ENCODE data around the gene SOCS1.

Gene SOCS1

GRCh38 chr16:11283820-11284248 is 27.8 kb upstream of the SOCS1 start:
- no peak for FAIRE-seq

GRCh38 chr16:11280616-11281522 is 24.9 kb upstream of the SOCS1 start, which contains the start of gene PRM1:
PRM1 (minus strand) TSS chr16:11281330; CDS start chr16:11281238, 92 bp downstream.
- no peak for FAIRE-seq

DNA sequence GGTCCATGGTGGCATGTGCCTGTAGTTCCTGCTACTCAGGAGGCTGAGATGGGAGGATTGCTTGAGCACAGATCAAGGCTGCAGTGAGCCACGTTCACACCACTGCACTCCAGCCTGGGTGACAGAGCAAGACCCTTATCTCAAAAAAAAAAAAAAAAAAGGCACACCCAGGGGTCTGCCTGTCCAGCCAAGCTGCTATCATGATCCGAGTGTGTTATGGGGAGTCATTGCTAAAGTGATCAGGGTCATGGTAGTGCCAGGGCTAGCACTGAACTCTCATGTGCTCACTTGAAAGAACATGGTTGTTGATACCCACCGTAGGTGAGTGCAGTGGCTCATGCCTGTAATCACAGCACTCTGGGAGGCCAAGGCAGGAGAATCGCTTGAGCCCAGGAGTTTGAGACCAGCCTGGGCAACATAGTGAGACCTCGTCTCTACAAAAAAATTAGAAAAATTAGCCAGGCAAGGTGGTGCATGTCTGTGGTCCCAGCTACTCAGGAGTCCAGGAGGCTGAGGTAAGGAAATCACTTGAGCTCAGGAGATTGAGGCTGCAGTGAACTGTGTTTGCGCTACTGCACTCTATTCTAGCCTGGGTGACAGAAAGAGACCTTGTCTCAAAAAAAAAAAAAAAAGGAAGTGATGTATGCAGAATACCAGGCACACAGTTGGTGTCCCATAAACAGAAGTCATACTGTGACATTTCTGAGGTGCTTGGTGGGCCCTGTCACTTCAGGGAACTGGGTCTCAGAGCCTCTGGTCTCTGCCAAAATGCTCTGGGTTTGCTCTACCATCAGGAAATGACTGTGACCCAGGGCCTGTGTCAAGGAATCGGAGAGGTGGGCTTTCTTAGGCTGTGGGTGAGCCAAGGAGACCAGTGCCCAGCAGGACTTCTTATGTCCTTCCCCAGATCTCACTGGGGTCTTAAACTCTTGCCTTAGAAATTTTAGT is 23.0 kb upstream of the SOCS1 start:
- FAIRE-seq = no peak

DNA sequence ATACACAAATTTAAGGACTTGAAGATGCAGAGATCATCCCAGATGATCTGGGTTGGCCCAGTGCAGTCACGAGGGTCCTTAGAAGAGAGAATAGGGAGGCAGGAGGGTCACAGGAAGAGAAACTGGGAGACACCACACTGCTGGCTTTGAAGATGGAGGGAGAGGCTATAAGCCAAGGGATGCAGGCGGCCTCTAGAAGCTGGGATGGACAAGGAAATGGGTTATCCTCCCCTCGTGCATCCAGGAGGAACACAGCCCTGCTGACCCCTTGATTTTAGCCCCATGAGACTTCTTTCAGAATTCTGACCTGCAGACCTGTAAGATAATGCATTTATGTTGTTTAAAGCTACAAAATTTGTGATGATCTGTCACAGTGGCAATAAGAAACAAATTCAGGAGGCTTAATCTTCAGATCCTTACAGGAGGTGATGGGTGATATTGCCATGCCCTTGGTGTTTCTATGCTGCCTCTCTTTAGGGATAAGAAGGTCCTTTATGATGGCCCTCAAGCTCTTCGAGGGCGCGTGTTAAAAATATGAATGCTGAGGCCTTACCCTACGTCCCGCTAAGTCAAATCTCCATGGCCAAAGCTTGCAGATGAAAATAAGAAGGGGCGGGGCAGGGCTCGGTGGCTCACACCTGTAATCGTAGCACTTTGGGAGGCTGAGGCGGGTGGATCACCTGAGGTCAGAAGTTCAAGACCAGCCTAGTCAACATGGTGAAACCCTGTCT is 21.8 kb upstream of the SOCS1 start:
- no peak for FAIRE-seq

DNA sequence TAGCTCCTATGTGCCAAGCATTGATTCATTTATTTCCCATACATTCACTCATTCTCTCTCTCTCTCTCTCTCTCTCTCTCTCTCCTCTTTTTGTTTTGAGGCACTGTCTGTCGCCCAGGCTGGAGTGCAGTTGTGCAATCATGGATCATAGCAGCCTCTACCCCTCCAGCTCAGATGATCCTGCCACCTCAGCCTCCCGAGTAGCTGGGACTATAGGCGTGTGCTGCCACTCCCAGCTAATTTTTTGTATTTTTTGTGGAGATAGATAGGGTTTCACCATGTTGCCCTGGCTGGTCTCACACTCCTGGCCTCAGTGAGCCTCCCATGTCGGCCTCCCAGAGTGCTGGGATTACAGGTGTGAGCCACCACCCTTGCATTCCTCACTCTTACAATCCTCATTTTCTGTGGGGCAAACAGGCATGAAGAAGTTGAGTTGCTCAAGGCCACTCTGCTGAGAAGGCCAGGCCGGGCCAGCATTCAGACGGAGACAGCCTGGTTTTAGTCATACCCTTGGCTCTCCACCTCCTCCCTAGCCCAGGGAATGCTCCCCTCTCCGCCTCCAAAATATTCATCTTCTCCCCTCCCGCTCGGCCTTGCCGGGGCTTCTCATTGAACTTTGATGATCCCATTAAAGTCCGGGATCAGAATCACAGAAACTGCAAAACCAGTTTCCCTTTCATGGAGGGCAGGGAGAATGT is 21.0 kb upstream of the SOCS1 start:
- no peak for FAIRE-seq

GRCh38 chr16:11276143-11276895 is 20.3 kb upstream of the SOCS1 start, which contains the start of gene PRM2:
PRM2 (minus strand) TSS chr16:11276480; CDS start chr16:11276370, 110 bp downstream.
- no peak for FAIRE-seq

- no peak for FAIRE-seq
These were observed 19.0 kb upstream of the SOCS1 start for GRCh38 chr16:11274964-11275363.

- FAIRE-seq = no peak
These were observed 17.8 kb upstream of the SOCS1 start for GRCh38 chr16:11273721-11274324.

- no peak for FAIRE-seq
These were observed 17.1 kb upstream of the SOCS1 start, which contains the start of gene PRM3 for GRCh38 chr16:11272921-11273720. PRM3 (minus strand) TSS chr16:11273629; CDS start chr16:11273595, 34 bp downstream.

GRCh38 chr16:11272484-11272883 is 16.5 kb upstream of the SOCS1 start:
- no peak for FAIRE-seq

DNA sequence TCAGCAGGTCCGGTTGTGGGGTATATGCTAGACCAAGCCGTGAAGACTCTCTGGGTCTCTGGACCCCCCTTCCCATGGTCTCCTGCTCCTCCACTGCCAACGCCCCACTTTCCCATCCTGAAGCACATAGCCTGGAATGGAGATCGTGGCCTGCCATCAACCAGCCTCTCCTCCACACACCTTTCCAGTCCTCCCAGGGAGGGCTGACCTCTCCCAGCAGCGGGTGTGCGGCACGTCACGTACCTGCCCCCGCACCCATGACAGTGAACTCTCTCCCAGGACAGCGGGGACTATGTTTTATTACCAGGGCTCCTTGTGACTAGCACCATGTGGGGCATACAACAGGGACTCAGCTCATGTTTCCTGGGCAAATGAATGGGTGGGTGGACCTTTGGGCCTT is 15.6 kb upstream of the SOCS1 start:
- no peak for FAIRE-seq

GRCh38 chr16:11270602-11271162 is 14.7 kb upstream of the SOCS1 start:
- FAIRE-seq = no peak

DNA sequence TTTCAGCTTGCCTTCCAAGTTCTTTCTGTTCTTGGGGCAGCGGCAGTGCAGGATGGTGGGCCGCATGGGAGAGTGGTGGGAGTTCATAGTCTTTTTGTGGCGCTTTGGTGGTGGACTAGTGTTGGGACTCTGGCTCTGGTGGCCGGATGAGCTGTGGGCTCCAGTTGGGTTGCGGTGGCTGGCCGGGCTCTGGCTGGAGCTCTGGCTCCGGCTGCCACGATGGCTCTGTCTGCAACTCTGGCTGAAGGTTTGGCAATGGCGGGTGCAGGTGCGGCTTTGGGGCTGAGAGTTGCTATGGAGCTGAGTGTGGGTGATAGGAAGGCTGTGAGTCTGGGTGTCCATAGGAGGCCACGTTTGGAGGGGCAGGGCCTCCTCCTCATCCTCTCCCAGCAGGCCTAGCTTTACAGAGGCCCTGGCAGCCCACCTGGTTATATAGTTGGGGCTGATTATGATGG is 12.9 kb upstream of the SOCS1 start, which contains the start of gene TNP2:
TSS of gene TNP2 (minus strand) at position 405 of the 455 bp plus-strand sequence. CDS start at position 342, 63 bp downstream.
- FAIRE-seq = no peak

GRCh38 chr16:11265124-11265523 is 9.1 kb upstream of the SOCS1 start:
- no peak for FAIRE-seq

DNA sequence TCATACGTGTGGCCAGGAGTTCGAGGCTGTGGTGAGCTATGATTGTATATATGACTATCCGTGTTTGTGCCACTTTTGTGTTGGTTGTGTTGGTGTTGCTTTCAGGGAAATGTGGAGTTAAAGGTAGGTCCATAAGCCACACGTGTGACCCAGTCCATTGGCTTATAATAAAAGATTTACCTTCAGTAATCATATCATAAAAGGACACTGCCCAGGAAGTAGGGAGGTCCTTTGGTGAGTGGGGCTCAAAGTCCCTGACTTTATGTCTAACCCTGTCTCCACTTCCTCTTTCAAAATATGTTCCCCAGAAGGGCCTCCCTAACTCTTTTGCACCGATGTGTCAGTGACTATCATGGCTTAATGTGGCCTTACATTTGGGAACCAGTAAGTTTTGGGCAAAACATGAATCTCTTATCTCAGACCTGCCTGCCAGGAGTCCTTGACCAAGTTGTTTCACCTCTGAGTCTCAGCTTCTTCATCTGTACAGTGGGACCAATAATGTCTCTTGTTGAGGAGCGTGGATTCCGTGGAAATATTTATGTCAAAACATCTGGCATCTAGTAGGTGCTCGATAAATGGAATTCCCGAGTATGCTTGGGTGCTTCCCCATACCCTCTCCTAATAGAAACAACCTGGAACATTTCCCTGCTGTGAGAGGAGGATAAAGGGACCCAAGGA is 8.3 kb upstream of the SOCS1 start:
- no peak for FAIRE-seq

GRCh38 chr16:11263737-11264136 is 7.7 kb upstream of the SOCS1 start:
- FAIRE-seq = no peak

GRCh38 chr16:11262915-11263314 is 6.9 kb upstream of the SOCS1 start:
- FAIRE-seq = no peak

- no peak for FAIRE-seq
These were observed 4.6 kb upstream of the SOCS1 start for GRCh38 chr16:11260596-11260966.
